ENCODE results near the gene PHTF2.

Gene PHTF2

DNA sequence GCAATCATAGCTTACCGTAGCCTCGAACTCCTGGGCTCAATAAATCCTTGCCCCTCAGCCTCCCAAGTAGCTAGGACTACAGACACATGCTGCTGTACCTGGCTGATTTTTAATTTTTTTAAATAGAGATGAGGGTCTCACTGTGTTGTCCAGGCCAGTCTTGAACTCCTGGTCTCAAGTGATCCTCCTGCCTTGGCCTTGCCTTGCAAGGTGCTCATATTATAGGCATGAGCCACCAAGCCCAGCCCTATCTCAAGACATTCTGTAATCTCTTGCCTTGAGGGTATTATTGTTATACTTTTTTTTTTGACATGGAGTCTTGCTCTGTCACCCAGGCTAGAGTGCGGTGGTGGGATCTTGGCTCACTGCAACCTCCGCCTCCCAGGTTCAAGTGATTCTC lies 86.6 kb downstream of the PHTF2 start:
- no peak for DNase-seq

DNA sequence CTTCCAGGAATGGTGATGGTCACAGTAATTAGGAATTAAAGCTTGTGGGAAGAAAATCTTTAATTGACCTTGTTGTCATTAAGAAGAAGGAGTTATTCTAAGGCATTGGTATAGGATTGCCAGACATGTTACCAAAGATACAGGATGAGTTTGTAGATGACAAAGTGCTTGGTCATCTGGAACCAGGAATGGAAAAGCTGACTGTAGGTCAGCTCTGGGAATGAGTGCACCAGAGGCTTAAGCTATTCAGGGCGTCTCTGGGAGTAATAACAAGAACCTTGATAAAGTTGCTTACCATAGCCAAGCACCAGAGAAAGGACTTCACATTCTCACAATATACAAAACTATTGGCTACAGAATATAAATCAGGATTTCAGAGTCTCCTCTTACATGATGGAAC lies 89.0 kb downstream of the PHTF2 start:
- no peak for DNase-seq

DNA sequence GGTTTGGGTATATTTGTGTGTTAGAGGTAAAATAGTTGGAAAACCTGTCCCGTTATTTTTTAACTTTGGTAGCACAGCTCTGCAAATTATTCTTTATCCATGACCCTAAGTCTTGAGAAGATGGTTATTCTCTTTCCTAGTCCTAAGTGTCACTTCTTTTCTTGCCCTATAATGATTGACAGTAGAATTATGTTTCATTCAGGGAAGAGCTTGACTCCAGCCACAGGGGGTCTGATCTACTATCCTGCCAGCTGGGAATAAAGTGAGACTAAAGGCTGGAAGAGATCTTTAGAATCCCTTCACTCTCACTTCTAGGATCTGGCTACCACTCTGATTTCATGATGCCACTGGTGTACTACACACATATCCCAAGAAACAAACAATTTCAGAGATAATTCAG lies 90.4 kb downstream of the PHTF2 start:
- DNase-seq, result no peak

DNA sequence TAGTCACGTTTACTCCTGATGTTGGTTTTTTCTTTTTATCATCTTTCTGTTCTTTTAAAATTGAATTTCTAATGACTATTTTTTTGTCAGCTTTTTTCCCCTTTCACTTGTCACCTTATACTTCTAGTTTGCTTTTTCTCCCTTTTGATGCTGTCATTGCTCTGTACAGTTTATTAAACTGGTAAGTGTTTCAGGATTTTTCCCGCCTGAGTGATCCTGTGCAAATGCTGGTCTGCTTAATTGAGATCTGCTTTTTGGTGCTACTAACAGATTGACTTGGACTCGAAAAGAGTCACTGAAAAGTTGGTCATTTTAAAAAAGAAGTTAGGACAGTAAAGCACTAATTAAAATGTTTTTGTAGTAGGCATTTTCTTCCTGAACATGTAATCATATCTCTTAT lies 95.2 kb downstream of the PHTF2 start:
- DNase-seq, result no peak

DNA sequence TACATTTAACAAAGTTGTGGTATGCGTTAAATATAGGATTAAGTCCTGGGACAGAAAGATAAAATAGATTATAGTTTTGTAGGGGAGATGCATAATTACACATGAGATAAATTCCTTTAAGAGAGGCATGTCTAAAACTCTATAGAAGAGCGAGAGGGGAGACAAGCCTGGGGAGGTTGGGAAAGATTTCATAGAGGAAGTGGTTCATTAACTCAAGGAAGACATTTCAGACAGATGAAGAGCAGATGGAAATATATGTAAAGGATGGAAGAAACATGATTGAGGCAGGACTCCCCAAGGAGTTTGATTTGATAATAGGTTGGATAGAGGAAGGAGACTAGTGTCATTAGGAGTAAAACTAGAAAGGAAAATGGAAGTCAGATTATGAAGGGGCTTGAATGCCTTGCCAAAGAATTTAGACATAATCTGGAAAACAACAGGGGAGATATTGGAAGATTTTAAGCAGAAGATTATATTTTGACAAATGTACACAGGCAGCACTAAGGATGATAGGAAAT lies 96.1 kb downstream of the PHTF2 start:
- no peak for DNase-seq

DNA sequence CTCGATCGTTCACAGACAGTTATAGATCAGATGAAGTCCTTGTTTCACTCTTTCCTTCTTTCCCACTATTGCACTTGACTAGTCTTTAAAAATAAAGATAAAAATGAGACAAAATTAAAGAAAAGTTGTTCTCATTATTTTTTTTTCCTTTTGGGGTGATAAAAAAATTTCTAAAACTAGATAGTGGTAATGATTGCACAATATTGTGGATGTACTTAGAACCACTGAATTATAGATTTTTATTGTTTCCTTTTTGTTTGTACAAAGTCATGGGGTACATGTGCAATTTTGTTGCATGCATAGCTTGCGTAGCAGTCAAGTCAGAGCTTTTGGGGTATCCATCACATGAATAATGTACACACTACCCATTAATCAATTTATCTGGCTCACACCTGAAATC lies 97.3 kb downstream of the PHTF2 start:
- DNase-seq, result no peak

DNA sequence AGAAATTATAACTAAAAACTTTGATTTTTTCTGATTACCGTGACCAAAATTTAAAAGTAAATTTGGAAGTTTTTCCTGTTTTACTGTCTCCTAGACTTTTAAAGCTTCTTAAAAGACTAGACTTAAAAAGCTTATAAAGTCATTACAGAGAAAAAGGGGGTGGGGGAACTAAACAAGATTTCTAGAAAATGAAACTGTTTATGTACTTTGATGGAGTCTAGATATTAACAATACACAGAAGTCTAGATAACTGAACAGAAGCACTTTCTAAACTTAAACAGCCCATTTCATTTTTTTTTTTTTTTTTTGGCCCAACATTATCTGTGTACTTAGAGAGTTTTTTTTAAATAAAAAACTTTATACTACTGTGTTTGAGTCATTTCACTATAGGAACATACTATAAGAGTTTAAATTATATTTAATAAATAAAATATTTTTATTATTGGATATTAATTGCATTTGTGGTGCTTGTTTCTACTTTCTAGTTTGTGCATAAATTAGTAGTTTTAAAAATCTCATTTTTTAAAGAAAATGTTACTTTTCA lies 98.5 kb downstream of the PHTF2 start:
- DNase-seq, result no peak

DNA sequence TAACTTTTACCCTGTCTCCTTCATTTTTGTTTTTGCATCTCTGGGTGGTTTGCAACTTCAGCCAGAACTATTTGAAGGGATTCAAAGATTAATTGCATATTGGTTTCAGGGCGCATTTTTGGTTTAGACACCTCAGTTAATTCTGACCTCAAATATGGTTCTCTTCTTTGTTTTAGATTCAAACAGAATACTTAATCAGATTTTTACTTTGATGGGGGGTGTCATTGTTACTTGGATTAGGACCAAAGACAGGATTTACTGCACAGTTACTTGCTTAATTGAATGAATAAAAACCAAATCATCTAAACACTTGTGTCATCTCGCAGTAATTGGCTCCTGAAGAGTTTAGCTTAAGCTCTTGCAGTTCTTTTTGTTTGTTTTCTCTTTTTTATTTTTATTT lies 100.9 kb downstream of the PHTF2 start:
- no peak for DNase-seq

DNA sequence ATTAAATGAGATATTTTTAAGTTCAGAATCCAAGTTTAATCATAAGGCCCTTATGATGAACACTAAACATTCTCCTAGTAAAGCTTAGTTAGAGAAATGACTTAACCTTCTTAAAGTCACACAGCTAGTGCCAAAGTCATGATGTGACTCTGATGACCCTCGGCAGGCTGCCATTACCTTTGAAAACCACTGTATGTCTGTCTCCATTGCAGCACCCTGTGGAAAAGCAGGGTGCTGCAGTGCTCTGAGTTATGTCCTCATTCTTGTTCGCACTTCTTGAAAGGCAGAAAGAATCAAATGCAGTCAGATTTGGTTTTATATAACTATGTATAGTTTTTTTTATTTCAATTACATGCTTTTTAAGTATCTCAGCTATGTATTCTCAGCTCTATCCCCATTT lies 105.0 kb downstream of the PHTF2 start:
- DNase-seq, result no peak

DNA sequence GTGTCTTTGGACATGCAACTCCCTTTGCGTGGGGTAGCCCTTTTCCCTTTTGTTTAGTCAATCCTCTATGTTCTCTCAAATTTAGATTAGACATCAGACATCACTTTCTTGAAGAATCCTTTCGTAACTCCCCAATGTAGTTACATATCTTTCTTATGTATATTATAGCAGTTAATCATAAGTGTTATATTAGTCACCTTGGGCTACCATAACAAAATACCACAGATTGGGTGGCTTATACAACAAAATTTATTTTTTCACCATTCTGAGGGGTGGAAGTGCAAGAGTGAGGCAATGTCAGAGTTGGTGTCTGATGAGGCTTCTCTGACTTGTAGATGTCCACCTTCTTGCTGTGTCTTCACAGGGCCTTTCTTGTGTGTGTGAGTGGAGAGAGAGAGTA lies 105.7 kb downstream of the PHTF2 start:
- no peak for DNase-seq

DNA sequence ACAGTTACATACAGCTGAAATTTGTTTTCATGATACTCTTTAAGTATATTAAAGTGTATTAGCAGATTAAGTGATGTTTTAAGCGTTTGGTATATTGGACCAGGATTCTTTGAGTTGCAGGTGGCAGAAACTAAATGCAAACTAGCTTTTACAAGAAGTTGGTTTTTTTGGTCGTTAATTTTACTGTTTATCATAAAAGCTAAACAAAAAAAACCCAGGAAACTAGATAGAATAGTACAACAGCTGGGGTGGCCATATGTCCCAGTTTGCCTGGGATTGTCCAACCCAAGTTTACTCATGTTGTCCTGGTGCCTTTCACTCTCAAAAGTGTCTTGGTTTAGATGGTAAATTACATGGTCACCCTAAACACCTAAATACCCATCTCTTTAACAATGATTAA lies 108.7 kb downstream of the PHTF2 start:
- no peak for DNase-seq

DNA sequence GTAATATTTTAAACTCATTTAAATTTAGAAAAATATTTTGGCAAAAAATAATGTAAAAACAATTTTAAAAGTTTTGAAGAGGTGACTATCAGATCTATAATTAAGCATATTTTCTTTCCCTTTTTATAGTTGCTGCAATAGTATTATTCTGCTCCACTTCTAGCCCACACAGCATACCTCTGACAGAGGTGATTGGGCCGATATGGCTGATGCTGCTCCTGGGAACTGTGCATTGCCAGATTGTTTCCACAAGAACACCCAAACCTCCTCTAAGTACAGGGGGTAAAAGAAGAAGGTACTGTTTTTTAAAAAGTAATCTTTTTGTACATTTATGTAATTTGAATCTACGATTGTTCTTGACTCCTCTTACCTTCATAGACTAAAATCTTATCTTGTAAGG lies 110.1 kb downstream of the PHTF2 start:
- no peak for DNase-seq

DNA sequence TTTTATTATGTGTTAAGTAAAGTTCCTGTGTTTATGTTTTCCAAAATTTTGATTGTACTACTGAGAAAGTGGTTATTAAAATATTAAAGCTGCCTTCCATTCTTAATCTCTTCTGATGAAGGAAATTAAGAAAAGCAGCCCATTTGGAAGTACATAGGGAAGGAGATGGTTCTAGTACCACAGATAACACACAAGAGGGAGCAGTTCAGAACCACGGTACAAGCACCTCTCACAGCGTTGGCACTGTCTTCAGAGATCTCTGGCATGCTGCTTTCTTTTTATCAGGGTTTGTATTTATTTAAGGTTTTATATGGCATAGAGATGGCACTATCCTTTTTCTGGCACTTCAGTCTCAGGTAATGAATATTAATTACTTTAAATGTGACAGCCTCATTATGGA lies 111.6 kb downstream of the PHTF2 start:
- no peak for DNase-seq

DNA sequence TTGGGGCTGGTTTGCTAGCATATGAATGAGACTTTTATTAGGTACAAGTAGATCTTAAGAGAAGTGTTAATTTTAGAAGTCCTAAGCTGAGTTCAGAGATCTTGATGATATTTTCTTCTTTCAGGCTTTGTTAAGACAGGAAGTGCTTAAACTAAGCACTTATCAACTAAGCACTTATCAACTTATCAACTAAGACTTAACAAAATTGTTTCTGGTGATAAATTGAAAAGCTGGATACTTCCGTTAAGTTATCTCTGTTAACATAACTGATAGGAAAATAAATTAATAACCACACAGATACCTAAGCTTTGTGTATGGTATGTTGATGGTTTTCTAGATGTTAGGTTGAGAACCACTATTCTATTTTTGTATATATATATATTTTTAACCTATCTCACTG lies 113.7 kb downstream of the PHTF2 start:
- DNase-seq, result no peak

DNA sequence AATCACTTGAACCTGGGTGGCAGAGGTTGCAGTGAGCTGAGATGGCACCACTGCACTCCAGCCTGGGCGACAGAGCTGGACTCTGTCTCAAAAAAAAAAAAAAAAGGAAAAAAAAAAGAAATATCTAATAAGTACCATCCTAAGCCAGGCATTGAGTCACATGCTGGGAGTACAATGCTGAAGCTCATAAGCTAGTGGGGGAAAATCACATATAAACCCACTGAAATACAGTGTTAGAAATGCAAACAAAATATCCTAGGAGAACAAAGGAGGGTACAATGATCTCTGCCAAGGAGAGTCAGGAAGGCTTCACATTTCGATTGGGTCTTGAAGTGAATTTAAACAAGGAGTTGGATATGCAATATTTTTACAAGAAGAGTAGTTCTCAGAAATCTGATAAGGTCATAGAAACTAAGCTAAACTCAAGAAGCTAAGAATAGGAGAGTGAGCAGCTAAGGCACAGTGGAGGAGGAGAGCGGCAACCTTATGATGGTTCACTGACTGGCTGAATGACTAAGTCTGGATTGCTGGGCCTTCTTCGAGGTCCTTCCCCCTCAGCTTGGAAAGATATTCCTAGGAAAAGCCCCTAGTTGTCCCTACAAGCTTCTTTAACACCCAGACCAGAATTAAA lies 115.5 kb downstream of the PHTF2 start:
- no peak for DNase-seq

DNA sequence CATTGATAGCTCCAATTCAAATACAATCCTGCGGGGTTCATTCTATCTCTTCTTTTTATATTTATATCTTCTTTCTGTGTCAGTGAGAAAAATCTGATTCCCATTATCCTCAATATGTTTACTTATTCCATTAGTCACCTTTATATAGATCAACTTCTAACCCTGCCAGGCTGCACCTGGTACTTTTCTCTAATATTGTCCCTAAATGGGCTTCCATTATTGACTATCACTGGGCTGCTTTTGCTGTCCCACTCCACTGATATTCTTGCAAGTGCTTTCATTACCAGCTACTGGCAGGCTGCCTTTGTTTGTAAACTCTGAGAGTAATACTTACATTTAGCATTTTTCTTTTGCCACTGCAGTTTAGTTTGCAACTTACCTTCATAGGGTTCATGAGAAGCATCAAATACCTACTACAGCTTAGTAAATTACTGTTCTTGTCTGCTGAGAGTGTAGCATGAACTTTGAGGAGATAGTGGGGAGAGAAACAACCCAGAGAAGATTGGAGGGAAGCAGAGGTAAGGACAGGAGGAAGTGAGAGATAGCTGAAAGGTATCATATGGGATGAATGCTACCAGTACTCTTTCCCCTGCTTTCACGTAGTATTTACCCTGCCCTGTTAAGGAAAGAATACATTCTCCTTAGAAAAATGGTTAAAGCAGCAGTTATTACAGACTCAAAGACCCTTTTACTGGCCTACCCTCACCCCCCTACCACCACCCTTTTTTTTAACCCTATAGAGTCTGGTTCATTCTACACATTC lies 119.1 kb downstream of the PHTF2 start:
- DNase-seq, result no peak

DNA sequence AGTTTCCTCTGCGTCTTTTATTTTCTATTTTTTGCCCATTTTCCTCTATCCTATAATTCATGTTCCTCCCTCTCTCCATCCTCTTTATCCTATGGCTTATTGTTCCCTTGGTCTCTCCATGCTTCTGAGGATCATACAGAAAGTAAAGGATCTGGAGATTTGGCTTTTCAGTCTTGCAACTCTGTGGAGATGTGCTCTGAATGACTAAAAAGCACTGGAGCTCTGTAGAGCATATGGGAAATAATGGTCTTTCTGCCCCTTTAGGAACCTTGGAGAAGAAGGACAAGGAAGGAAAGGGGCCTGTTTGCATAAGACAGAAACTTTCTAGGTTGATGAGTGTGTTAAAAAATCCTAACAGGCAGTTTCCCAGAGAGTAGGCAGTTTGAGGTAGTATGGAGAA lies 120.1 kb downstream of the PHTF2 start:
- DNase-seq, result no peak

DNA sequence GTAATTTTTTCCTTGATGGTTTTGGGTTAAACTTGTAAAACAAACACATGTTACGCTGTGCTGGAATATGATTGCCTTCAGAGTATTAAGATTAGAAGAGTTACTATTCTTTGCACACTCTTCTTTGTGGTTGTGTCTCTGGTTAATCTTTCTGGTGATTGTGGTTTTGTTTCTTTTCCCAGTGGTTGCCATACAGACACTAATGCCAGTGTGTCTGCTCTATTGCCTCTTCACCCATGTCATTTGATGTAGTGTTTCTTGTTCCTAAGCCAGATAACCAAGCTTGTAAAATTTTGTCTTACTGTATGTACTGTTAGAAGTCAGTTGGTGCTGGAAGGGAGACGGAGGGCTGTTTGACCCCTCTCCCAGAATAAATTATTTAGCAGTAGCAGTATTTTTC lies 124.8 kb downstream of the PHTF2 start:
- DNase-seq, result no peak

DNA sequence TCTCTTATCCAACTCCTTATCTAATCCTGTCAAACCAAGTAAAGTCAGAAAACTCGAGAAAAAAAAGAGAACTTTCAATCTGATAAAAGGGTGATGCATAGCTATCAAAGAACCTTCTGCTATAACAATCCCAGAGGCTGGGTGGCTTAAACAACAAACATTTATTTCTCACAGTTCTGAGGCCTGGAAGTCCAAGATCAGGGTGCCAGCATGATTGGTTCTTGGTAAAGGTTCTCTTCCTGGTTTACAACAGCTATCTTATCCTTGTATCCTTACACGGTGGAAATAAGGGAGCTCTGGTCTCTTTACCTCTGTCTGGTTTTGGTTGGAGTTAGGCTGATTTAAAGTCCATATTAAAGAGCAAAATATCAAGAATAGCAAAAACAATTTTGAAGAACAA lies 131.9 kb downstream of the PHTF2 start:
- no peak for DNase-seq

DNA sequence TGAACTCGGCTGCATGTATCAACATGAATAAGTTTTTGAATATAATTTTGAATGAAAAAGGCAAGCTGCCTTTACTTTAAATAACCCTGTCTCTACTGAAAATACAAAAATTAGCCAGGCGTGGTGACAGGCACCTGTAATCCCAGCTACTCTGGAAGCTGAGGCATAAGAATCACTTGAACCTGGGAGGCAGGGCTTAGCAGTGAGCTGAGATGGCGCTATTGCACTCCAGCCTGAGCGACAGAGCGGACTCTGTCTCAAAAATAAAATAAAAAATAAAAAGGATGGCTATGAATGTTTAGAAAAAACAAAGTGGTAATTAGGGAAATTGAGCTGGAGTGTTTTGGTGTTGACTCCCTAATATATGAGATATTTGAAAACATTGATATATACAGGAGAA lies 133.3 kb downstream of the PHTF2 start:
- no peak for DNase-seq

DNA sequence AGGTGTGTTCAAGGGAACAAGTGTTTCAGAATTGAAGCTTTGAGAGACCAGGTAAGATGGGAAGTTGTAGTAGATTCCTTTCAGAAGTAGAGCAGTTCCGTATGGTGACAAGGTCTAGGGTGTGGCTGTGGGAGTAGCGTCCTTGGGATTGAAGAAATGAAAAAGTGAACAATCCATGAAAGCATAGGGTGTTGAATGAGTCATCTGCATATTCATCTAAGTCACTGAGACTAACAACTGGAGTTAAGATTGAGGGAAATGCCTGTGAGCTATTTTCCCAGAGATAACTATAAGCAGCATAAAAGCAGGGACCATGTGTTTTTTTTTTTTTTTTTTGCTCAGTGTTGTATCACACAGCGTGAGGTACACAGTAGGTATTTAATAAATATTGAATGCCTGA lies 134.8 kb downstream of the PHTF2 start:
- no peak for DNase-seq

DNA sequence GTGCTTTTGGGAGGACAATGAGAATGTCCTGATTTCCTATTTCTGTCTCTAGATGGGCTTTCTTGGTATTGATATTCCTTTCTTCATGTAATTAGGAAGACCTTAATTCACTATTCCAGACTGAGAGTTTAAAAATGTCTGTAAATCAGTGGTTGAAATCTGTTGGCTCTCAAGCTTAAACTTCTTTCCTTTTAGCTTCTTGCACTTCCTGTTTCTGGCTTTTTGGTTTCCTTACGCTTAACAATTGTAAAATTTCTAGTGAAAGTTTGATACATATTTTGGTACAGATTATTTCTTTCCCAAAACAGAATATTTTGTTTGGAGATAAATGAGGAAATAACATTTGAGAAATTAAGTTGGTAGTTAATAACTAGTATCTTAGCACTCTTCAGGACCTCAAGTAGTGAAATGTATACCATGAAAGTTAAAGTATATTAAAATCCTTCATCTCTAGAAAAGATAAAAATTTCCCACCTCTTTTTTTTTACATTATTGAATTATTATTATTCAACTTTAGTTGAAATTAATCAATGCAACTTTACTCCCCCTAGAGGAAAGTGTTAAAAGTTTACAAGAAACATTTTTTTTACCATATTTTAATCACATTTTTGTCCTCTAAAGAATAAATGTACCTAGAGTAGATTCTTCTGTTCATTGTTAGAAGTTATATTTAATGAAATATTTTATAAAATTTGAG lies 137.2 kb downstream of the PHTF2 start:
- no peak for DNase-seq

DNA sequence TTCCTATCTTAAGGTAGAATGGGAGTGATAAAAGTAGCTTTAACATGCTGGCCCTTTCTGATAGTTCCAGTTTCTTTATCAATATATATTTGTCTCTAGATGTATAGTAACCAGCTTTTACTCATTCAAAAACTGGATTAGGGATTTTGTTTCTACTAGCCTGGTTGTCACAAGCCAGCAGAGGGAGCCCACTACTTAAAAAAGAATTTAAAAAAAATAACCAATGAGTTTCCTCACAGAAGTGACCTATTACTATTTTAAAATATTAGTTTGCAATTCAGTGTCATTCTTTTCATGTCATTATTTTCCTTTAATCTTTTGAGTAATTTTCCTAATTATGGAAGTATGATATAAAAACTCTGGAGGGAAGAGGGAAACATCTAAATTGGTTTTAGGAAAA lies 142.1 kb downstream of the PHTF2 start:
- no peak for DNase-seq

DNA sequence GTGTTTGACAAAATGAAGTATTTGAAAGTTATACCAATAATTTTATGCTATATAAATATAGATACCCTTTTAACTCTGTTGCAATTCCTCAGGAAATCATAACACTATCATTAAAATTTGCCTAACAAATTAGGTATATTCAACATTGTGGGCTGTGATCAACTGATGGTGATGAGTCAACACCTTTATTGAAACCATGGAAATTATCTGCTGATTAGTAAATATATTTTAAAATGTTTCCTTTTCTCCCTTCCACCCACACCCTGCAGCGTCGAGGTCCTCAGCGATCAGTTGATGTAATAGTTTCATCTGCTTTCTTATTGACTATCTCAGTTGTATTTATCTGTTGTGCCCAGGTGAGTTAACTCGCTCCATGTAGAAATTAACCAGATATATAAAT lies 143.9 kb downstream of the PHTF2 start:
- DNase-seq, result no peak

All from NCI-H1417 treated with DMSO at 0.1 percent for 48 hours (cell line).